HG03457 (cell line): Measurements from ENCODE around the gene SLC34A1.
"Not testable (repeated sequence)": the region's sequence is repeated elsewhere in the genome, so short reads cannot be mapped to it uniquely, and the experiment has no call there.

Experiments
- ATAC-seq: cut with Tn5 transposase; IDR thresholded peaks from one replicate; pipeline ENCODE4 v1.9.1; 2021; ENCODE audit warnings: moderate number of reproducible peaks; ENCODE audit not compliant: unreplicated experiment

Gene SLC34A1

GRCh38 chr5:177354711-177355110 is 29.5 kb upstream of the SLC34A1 start:
- ATAC-seq: no peak

DNA sequence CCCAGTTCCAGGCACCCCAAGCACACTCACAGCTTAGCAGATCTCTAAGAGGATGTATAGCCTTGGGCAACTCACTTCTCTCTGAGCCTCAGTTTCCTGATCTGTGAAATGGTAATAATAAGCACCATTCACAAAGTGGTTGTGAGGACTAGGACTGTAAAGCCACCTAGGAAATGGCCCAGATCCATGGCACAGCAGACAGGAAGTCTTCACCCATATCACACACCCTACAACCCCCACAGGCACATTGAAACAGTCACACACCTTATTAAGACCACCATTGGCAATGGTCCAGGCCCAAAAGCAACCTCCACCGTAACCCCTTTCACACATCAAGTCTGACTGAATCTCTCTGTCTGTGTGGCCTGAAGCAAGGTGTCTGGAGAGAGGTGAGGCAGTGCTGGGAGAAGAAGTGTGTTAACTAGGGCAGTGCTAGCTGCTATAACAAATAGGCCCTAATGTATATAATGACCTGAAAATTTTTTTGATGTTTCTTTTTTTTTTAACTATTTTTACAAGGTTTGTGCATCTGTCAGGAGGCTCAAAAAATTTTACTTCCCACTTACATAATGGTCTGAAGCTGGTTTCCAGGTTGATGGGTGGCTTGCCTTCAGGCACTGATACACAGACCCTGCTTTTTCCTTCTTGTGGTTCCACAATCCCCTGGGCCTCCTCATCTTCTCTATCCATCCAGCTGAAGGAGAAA is 28.9 kb upstream of the SLC34A1 start:
- no peak for ATAC-seq

GRCh38 chr5:177355868-177356168 is 28.4 kb upstream of the SLC34A1 start:
- no peak for ATAC-seq

DNA sequence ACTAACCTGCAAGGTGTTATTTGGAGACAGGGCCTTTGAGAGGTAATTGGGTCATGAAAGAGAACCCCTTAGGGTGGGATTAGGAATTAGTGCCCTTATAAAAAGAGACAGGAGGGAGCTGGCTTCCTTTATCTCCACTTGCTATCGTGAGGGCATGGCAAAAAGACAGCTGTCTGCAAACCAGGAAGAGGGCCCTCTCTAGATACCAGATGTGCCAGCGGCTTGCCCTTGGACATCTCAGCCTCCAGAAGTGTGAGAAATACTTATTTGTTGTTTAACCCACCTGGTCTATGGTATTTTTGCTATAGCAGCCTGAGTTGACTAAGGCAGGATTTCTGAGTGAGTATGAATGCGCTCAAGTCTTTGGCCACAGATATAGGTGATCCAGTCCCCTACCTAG is 27.5 kb upstream of the SLC34A1 start:
- no peak for ATAC-seq

GRCh38 chr5:177357146-177357458 is 27.1 kb upstream of the SLC34A1 start:
- ATAC-seq: no peak

DNA sequence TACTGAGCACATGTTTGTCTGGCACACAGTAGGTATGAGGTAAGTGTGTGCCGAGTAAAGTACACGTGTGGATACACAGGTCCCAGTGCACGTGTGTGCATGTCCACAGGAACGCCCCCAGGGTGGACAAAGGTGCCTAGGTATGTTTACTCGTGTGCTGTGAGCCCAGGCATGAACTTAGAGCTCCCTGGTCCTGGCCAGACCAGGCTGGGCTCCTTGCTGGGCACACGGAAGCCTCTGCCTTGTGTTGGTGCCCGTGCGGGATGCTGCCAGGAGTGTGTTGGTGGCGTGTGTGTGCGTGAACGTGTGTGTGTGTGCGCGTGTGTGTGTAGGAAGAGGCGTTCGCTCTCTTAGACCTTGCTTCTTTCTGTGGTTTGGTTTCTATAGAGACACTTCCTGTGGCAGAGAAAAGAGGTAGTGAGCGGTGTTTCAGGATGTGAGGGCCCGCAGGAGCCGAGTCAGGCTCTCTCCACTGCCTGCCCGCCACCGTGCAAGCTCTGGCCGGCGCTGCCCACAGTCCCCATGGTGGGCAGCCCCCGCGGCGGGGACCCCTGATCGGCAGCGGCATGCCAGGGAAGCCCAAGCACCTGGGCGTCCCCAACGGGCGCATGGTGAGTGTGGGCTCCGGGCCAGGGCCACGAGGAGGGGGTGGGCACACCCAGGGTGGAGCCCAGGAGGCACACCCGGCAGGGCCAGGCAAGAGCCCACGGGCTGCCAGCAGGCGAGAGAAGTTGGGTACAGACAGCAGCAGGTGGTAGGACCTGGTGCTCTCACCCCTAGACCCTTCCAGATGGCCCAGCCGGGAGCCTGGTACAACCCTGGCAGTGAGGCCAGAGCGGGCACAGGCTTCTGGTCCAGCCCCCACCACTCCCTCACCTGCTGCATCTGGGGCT is 26.5 kb upstream of the SLC34A1 start, which contains the start of gene RGS14:
RGS14 (plus strand) TSS at position 466 of the 893 bp plus-strand sequence; CDS start at position 567, 101 bp downstream.
- ATAC-seq: peak; percentile 76

GRCh38 chr5:177358370-177358819 is 25.8 kb upstream of the SLC34A1 start:
- ATAC-seq: no peak

DNA sequence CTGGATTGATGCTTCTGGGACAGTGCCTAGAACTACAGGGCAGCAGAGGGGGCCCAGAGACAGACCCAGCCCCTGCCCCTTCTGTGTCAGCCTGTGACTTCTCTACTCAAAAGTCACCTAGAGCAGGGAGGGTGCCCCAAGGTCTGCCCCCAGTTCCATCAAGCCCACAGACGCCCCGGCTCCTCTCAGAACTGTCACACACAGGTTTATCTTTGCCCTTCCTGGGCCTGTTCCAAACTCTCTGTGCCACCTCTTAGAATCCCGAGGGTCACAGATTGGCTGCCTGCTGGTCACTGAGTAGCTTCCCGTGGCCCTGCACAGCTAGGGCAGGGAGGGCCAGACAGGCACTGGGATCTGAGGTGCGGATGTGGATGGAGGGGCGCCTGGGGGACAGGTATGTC is 24.8 kb upstream of the SLC34A1 start:
- no peak for ATAC-seq

DNA sequence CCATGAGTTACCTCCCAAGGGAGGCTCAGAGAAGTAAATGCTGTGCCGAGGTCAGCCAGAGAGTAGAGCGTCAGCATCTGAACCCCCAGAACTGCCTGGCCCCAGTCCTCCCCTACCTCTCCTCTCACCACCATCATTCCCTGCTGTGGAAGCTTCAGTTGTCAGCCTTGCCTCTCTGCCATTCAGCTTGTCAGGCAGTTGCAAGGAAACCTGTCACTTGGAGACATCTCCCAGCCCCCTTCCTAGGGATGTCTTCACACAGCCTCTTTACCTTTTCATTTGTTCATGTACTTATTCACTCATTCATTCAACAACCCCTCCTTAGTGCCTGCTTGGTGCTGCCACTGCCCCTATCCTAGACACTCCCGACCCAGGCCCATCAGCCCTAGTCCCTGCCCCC is 24.4 kb upstream of the SLC34A1 start:
- ATAC-seq: no peak

DNA sequence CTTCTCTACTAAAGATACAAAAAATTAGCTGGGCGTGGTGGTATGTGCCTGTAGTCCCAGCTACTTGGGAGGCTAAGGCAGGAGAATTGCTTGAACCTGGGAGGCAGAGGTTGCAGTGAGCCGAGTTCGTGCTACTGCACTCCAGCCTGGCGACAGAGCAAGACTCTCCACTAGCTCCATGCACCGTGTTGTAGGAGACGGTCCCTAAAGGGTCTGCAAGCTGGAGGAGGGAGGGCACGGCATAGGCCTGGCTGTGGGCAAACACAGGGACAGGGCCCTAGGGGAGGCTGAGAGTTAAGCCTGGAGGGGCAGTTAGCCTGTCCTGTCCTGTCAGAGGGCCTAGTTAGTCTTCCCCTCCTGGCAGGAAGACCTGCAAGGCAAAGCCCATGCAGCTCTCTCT is 23.5 kb upstream of the SLC34A1 start:
- ATAC-seq: not testable (repeated sequence)

GRCh38 chr5:177361418-177362291 is 22.6 kb upstream of the SLC34A1 start:
- ATAC-seq: no peak

- ATAC-seq: no peak
These were observed 22.0 kb upstream of the SLC34A1 start for GRCh38 chr5:177362292-177362609.

DNA sequence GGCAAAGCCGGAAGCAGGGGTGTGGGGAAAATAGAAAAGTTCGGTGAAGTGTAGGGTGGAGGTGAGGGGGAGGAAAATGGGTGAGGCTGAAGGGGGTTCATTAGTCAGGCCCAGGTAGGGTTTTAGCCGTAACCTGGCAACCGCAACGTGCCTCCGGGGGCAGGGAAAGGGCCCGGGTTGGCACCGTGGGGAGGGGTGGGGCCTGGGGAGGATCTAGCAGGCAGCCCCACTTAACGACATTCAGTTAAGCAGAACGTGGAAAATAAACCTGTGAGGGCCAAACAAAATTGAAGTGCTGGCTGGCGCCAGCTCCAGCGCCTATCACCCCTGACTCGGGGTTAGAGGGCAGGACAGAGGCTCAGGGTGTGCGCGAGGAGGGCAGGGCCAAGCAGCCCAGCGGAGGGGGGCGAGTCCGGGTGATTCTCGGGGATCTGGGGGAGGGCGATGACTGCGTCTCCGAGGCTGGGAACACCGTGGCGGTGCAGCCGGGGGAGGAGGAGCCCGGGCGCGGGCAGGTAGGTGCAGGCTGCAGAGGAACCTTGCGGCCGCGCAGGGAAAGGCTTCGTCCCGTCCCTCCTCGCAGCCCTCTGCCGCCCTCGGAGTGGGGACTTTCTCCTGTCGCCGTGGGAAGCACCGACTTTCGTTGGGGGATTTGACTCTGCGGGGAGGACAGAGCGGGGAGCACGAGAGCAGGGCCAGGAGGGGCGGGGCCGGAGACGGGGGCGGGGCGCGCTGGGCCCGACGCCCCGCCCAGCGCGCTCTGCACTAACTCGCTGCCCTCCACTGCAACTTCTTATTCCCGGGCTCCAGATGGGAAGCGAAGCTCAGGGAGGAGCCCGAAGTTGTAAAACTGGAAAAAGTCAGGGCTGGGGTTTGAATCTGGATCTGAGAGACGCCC is 21.4 kb upstream of the SLC34A1 start:
- ATAC-seq: no peak

- no peak for ATAC-seq
These were observed 20.7 kb upstream of the SLC34A1 start for GRCh38 chr5:177363565-177363964.

- ATAC-seq: no peak
These were observed 19.9 kb upstream of the SLC34A1 start for GRCh38 chr5:177364159-177364962.

- ATAC-seq: no peak
These were observed 18.2 kb upstream of the SLC34A1 start for GRCh38 chr5:177365845-177366527.

GRCh38 chr5:177366528-177367322 is 17.5 kb upstream of the SLC34A1 start:
- ATAC-seq: no peak

- ATAC-seq: no peak
These were observed 16.8 kb upstream of the SLC34A1 start for GRCh38 chr5:177367323-177367848.
